ENCODE data around the gene ZDHHC22.

GRCh38 chr14:77151245-77151644 is 9.7 kb upstream of the ZDHHC22 start:
- TF ChIP-seq YY1 (IDR thresholded peaks at IDR 0.05; ENCODE audit: low read depth) (no peak), TAF1 (IDR thresholded peaks at IDR 0.05; ENCODE audit: low read depth) (no peak)
